ENCODE measurements around the gene LRTM1.

Gene LRTM1

DNA sequence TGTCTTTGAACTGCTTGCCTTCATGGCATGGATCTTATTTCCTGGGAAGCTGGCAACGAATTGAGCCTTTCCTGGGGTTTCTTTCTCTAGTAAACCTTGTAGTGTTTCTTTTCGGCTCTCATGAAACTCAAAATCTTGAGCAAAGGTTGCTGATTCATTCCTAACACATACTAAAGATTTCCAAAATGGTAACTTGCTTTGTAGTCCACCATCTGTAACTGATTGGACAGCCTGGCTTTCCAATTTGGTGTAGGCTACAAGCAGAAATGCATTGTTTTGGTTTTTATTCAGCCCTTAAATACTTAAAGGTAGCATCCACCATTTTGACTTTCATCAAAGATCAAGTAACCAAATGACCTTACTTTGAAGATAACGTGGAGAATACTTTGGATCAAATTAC is 38.1 kb downstream of the LRTM1 start:
- DNase-seq, result no peak

DNA sequence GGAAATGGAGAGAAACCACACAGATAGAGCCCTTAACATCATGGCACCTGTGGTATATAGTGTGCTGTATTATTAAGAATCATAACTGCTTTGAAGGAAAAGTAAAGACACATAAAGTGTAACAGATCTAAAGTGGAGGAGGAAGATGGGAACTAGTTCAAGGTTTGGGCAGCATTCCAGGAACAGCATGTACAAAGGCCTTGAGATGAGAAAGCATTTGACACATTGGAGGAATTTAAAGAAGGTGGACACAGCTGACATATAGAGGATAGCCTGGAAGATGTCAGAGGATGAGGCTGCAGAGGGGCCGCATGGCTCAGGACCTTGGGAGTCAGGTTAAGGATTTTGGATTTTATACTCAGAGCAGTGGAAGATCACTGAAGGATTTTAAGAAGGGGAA is 39.0 kb downstream of the LRTM1 start:
- DNase-seq, result no peak

DNA sequence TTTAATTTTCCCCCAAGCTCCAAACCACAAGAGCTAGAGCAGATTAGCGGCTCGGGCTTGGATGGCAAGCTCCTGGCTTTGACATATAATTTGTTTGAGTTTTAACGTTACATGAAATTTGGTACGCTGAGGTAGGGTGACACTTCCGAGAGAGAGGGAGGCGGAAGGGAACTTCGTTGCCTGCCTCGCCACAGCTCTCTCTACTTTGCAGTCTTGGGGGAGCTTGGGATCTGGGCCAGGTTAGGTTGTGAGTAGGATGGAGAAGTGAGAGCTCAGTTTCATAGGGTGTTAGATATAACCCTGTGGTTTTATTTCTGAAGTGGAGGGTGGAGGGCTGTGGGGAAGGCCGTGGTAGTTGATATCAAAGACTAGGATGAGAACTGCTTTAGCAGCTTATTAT is 39.7 kb downstream of the LRTM1 start:
- DNase-seq, result no peak

DNA sequence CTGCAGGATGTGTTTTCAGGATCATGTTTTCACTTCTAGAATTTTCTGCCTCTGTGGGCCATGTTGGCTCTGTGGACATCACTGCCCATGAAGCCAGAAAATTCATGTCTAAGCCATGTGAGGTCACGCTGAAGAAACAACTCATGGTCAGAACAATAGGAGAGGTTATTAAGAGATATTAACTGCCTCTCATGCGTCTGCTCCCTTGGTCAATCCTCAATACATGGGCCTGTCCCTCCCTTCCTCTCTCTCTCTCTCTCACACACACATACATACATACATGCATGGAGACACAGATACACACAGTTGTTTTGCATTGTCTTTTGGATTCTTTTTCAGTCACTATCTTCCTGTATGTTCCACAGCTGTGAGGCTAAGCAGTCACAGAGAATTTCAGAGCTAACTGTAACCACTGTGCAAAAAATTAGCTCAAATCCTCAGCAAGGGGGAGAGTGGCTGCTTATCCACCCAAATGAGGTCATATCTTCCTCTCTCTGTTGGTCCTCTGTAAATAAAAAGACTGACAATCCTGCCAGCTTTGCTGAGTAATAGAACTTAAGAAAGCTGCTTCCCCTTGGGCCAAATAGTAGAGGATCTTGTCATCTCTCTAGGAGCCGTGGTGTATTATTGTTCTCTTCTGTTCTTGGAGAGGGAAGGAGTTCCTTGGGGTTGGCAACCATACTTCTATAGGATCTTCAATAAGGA is 45.6 kb downstream of the LRTM1 start:
- DNase-seq, result no peak

DNA sequence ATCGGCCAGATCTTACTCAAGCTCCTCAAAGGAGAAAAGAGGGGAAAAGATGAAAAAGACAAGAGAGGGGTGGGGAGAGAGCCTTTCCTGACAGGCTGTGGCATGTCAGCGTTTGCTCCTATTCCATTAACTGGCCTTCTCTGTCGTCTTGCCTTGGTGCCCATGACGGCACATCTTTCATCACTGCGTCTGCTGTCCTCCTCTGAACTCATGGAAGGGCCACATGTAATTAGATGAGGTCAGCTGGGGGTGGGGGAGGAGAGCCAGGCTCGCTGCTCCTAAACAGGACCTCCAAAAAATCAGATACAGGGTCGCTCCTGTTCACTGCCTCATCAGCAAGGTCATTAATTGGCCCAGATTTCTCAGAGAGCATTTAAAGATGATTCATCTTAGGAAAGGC is 49.7 kb downstream of the LRTM1 start:
- DNase-seq, result no peak

DNA sequence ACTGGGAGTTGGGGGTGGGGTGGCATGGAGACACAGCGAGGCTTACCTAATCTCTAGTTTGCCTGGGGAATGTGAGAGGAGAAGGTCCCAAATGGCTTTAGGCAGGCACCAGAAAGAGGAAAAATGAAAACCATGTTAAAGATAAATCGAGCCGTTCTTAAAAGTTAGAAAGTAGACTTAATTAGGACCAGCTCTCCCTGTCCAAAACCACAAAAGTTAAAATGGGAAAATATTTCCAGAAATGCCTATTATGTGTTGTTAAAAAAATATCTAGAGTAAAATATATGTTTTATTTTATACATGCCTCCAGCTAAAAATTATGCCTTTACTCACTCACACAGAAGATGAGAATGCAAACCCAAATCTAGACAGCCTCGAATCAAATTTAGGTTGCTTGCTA is 50.1 kb downstream of the LRTM1 start:
- DNase-seq, result no peak

DNA sequence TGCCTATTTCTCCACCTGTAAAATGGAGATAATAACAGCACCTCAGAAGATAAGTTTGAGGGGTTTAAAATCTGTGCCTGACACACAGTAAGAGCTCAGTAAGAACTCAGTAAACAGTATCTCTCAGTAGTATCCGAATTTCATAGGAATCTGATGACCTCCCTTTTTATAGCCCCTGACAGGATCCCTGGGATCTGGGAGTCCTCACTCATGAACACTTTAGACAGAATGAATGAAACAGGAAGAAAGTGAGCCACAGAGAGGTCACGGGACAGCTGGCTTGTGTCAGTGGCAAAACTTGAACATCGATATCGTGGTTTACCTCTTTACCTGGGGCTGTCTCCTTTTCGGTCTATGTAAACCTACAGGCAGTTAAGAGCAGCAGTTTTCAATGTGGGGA is 51.2 kb downstream of the LRTM1 start:
- no peak for DNase-seq

DNA sequence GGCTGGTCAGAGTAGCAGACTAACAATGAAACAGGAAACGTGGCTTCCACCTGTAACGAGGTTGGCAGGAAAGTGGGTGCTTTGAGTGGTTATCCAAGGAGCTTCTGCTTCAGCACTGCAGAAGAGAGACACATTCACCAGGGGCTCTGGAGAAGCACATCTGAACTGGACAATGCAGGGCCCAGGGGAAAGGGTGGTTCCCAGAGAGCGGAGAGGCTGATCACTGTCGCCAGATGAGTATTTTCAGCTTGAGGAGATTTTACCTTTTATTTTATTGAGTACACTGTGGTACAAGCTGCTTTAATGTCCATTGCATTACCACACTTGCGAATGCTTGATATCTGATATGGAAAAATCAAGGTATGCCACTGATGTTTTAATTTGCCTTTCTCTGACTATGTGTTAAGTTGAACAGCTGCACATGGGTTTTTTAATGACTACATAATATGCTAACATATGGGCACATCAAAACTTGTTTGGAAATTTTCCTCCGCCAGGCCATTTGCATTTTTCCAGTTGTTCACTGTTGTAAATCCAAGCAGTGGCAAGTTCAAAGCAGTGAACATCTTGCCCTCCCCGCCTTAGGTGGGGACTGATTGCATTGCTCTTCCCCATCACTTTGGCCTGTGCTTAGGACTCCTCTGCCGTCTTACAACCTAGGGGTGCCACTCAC is 52.1 kb downstream of the LRTM1 start:
- no peak for DNase-seq

DNA sequence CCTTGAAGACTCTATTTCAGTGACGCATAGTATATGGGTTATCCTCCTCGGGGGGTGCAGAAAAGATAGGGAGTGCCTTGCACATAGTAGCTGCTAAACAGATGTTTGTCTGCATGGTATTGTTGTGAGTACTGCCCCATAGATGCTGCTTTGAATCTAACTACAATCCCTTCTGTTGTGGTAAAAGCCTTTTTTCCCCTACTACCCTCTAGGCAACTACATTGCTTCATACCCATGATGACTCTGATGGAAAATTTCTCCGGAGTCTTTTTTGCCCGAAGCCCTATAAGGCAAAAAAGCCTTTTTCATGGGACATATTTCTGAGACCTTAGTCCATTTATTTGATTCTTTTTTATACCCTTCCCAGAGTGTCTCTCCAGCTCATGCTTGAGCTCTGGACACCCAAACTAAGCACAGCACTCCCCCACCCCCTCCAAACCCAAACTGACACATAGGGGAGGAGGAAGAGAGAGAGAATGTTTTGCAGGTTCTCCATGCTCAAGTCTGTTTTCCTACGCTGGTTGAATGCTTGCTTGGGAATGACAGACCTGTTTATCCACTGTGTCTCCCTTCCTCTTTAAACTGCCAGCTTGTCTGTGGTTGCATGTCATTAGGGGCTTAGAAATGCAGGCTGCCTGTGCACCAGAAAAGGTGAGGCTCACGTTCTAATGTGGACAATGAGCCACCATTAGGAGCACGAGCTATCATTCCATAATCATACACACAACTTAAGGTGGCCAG is 52.9 kb downstream of the LRTM1 start:
- no peak for DNase-seq

DNA sequence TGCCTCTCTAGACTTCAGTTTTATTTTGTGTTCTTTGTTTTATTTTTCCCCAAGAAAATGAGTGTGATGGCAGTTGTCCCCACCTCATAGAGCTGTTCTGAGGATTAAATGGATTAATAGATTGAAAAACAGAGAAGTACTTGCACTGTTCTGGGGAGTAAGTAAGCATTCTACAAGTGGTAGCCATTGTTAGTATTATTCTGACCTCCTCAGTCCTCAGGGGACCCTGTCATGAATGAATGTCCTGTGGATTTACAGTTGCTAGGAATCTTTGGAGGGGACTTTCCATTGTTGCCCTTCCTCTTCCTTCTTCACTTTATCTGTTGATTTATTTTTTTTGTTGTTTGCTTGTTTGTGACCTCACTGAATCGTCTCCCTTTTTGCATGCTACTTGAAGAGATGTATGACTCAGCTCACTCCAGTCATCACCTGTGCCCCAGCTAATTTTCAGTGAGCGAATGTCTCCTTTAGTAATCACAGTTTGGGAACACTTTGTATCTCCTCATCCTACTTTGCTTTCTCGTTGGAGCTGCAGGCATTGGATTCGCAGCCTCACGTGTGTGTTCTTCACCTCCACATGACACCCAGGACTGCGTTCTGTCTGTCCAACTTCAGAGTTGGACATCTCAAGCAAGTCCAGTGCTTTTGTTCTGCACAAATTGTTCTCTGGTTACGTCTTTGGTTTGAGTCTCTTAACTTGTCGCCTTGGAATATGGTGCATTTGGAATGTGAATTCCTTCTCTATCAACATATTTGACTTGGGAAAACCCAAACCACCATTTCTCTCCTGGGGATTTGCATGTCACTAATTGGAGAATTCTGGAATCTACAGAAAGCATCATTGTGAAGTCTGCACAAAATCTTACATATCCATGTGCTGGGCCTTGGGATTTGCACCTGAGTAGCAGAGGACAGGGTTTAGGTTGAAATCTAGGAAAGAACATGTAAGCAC is 54.5 kb downstream of the LRTM1 start:
- DNase-seq, result no peak

DNA sequence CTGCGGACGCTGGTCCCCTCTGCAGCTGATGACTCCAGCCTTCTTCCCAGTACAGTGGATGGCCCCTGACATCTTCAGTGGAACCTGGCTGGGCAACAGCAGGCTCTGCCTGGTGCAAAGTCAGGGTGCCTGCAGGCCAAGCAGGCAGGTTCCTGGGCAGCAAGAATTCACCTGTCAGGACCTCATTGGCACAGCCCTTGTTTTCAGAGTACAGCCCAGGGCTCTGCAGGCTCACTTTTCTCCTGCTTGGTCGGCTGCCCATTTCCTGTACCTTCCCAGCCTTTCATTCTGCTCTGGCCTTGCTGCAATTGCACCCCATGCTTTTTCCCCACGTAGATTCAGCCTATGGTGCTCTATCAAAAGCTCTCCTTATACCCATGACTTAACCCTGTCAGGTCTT is 56.0 kb downstream of the LRTM1 start:
- no peak for DNase-seq

DNA sequence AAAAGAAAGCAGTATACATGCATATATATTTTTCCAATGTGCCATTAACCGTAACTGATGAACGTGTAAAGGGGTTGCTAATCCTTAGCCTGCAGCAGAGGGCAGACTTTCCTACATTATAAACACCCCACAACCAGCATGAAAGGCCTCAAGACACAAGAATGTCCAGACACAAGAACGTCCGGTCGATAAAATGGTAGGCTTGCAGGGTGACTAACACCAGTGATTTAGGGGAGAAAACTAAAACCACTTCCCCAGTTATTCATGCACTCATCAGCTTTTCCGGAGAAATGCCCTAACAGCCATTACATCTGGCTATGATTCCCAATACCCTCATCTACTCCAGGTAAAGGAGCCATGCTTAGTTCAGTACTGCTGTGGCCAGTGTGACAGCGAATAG is 57.4 kb downstream of the LRTM1 start:
- DNase-seq, result no peak

Data from bone marrow (tissue), 2 donors.